Right ventricle myocardium superior (tissue), 1 donor: Measurements from ENCODE around the gene ME1. TPM values are rescaled to one million over a fixed set of nuclear protein-coding genes. Genes with fewer than 3 reads are reported as not detected.
"Not testable (repeated sequence)": the region's sequence is repeated elsewhere in the genome, so short reads cannot be mapped to it uniquely, and the experiment has no call there.

Experiments used
- ATAC-seq: fragments of 200-7000 bp; cut with Tn5 transposase; one replicate; pipeline ENCODE4 v1.9.1; 2020; ENCODE audit warnings: mild to moderate bottlenecking; ENCODE audit not compliant: poor library complexity
- DNase-seq: peaks from one replicate; pipeline ENCODE4 v3.0.0-alpha.2; 2020
- intact Hi-C: fragments of 100-400 bp; cut with DNase I; formaldehyde crosslinking; loops from one replicate; pipeline ENCODE4 v1.11.2; 2022
- long read RNA-seq: library from polyadenylated mRNA; unstranded; transcript quantifications from one replicate; pipeline ENCODE4 v2.0.0, GENCODE V29; 2021
- total RNA-seq: library from RNA; stranded (reverse); fragmentation: NEBNext Ultra II Directional; extraction: Animal tissue kit (Norgen Biotek cat#: 25700); gene quantifications from one replicate; pipeline ENCODE4 v1.2.1, GENCODE V29; 2021
- donor health status: DM: no; HTN: yes; CAD: no; lungs with severe emphysema.

Gene ME1
- 24.7 TPM for total RNA-seq
- long read RNA-seq, transcript ME1-201 (14 exons, 3,371 nt), result major isoform, 66 of 73 reads
- long read RNA-seq, partial matches to known transcripts, result 3 of 73 reads
- long read RNA-seq, other reads (novel, unspliced or antisense), result 4 of 73 reads

- intact Hi-C loops, result no loop called here
- ATAC-seq (peak; percentile 95), DNase-seq (peak; percentile 88)
Observed at GRCh38 chr6:83430611-83431544, at the start of gene ME1. Gene ME1 (minus strand): TSS chr6:83431051. CDS start chr6:83430954, 97 bp downstream.

GRCh38 chr6:83480470-83480869, 49.6 kb upstream of the ME1 start:
- intact Hi-C loops, result no loop called here
- DNase-seq, result no peak
- ATAC-seq, result no peak

GRCh38 chr6:83479389-83479788, 48.5 kb upstream of the ME1 start:
- no peak for ATAC-seq
- no peak for DNase-seq
- intact Hi-C loops, result no loop called here

GRCh38 chr6:83476971-83477370, 46.1 kb upstream of the ME1 start:
- DNase-seq (no peak), ATAC-seq (no peak)
- intact Hi-C loops, result no loop called here

- no peak for DNase-seq
- intact Hi-C loops, result no loop called here
- ATAC-seq, result peak; percentile 89
Observed at GRCh38 chr6:83474309-83474708, 43.5 kb upstream of the ME1 start.

GRCh38 chr6:83472767-83473166, 41.9 kb upstream of the ME1 start:
- intact Hi-C loops, result no loop called here
- ATAC-seq (peak; percentile 58), DNase-seq (no peak)

GRCh38 chr6:83470587-83470986, 39.7 kb upstream of the ME1 start:
- ATAC-seq (no peak), DNase-seq (no peak)
- intact Hi-C loops, result no loop called here

GRCh38 chr6:83470001-83470400, 39.1 kb upstream of the ME1 start:
- no peak for DNase-seq
- ATAC-seq, result no peak
- intact Hi-C loops, result no loop called here

- intact Hi-C loops, result no loop called here
- ATAC-seq (peak; percentile 74), DNase-seq (peak; percentile 64)
Observed at GRCh38 chr6:83467620-83468036, 36.8 kb upstream of the ME1 start.

- intact Hi-C loops, result no loop called here
- DNase-seq, result no peak
- ATAC-seq, result no peak
Observed at GRCh38 chr6:83466328-83466727, 35.5 kb upstream of the ME1 start.

GRCh38 chr6:83464381-83465140, 33.7 kb upstream of the ME1 start:
- no peak for DNase-seq
- no peak for ATAC-seq
- intact Hi-C loops, result no loop called here

- intact Hi-C loops, result no loop called here
- ATAC-seq, result peak; percentile 54
- DNase-seq, result no peak
Observed at GRCh38 chr6:83463886-83464285, 33.0 kb upstream of the ME1 start.

GRCh38 chr6:83462524-83462923, 31.7 kb upstream of the ME1 start:
- no peak for DNase-seq

GRCh38 chr6:83461438-83461837, 30.6 kb upstream of the ME1 start:
- intact Hi-C loops, result no loop called here
- no peak for ATAC-seq
- no peak for DNase-seq

More at GRCh38 chr6:83462524-83462923, 31.7 kb upstream of the ME1 start:
- no peak for ATAC-seq
- intact Hi-C loops, result no loop called here

GRCh38 chr6:83459663-83460062, 28.8 kb upstream of the ME1 start:
- intact Hi-C loops, result no loop called here
- DNase-seq (no peak), ATAC-seq (peak; percentile 51)

- ATAC-seq, DNase-seq, intact Hi-C loops: not testable (repeated sequence)
Observed at GRCh38 chr6:83450015-83450414, 19.2 kb upstream of the ME1 start.

- intact Hi-C loops, DNase-seq, ATAC-seq: not testable (repeated sequence)
Observed at GRCh38 chr6:83444086-83444699, 13.3 kb upstream of the ME1 start.

- intact Hi-C loops, result no loop called here
- no peak for ATAC-seq
- DNase-seq, result no peak
Observed at GRCh38 chr6:83443516-83443915, 12.7 kb upstream of the ME1 start.

- DNase-seq (no peak), ATAC-seq (peak; percentile 29)
- intact Hi-C loops, result no loop called here
Observed at GRCh38 chr6:83442752-83443151, 11.9 kb upstream of the ME1 start.
